Body of pancreas (tissue), 4 donors: Measurements from ENCODE around the gene YY1. TPM values are rescaled to one million over a fixed set of nuclear protein-coding genes. Genes with fewer than 3 reads are reported as not detected.

Experiments
- ATAC-seq: fragments of 150-250 bp; one replicate; pipeline ENCODE4 v1.9.1; 2016
- DNase-seq, 4 donors: peaks; one replicate each; pipeline ENCODE4 v3.0.0-alpha.2; 2019
- H3K27ac ChIP-seq, 4 donors: fragments of 200-600 bp; sonication (generic); 1 replicate in 3 of 4; 2 replicates in 1 of 4; pipeline versions ENCODE4 v1.5.1 to v1.6.1; 2016 to 2019; ENCODE audit warnings: mild to moderate bottlenecking in 1 of 4, mixed read lengths in 1 of 4, moderate library complexity in 1 of 4
- H3K27me3 ChIP-seq, 2 donors: fragments of 200-600 bp; sonication (generic); one replicate each; pipeline ENCODE4 v1.6.0; 2016; ENCODE audit warnings: mild to moderate bottlenecking in 1 of 2
- H3K36me3 ChIP-seq, 2 donors: fragments of 200-600 bp; sonication (generic); replicated peaks in 1 of 2; 2 replicates each; pipeline ENCODE4 v1.5.1; 2016; ENCODE audit warnings: low read depth in 2 of 2; ENCODE audit not compliant: insufficient read depth in 1 of 2
- H3K4me1 ChIP-seq: fragments of 200-600 bp; sonication (generic); one replicate; pipeline ENCODE4 v1.6.0; 2016
- H3K4me3 ChIP-seq, 2 donors: fragments of 200-600 bp; sonication (generic); 1 replicate in 1 of 2; 2 replicates in 1 of 2; pipeline ENCODE4 v1.5.1; 2016 to 2019
- H3K9me3 ChIP-seq, 3 donors: fragments of 200-600 bp; sonication (generic); 1 replicate in 2 of 3; 2 replicates in 1 of 3; pipeline ENCODE4 v1.5.1; 2016
- POLR2A ChIP-seq, 3 donors: fragments of 450-650 bp; IDR thresholded peaks; one replicate each; pipeline ENCODE4 v1.6.1; 2016; ENCODE audit warnings: antibody characterized with exemption in 3 of 3, mild to moderate bottlenecking in 2 of 3
- WGBS, 2 donors: methylation state at CpG; one replicate each; pipeline ENCODE4 v1.1.5; 2017; 5-methylcytosine and 5-hydroxymethylcytosine counted together
- intact Hi-C: fragments of 100-400 bp; cut with DNase I; formaldehyde crosslinking; loops from one replicate; pipeline ENCODE4 v1.15.1; 2023
- total RNA-seq, 2 donors: library from RNA; depleted of rRNA; stranded (reverse); fragments of >200 nt; gene quantifications; one replicate each; pipeline ENCODE4 v1.1.0, GENCODE V29; 2016
- TF ChIP-seq, protein P1 (sequence below), 7 experiments: fragments of 450-650 bp in 4 of 7; fragments of 200-600 bp in 3 of 7; sonication (generic) in 3 of 7; IDR thresholded peaks; one replicate each; pipeline ENCODE4 v1.5.1; 2016 to 2019; ENCODE audit warnings: antibody characterized with exemption in 7 of 7

The YY1 gene
- total RNA-seq, 2 donors from 2014 or later: 27.0 to 30.3 TPM

DNA sequence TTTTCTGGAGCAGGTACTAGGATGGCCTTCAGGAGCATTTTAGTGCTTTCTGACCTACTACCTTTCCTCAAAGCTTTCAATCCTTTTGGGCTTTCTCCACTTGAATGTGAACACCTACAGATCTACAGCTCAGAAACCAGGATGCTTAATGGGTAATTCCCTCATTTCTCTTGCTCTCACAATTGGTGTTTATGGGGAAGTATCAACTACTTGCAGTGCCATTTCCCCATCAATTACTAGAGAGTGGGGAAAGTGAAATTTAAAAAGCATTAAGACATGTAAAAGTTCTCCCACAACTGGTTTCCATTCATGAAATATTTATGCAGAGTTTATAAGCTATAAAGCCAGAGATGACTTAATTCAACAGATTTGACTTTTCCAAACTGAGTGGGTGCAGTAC is 2.1 kb upstream of the YY1 start:
- H3K27me3 ChIP-seq: no peaks in the 10 kb centered on the region
- H3K9me3 ChIP-seq: no peaks in the 10 kb centered on the region
- ATAC-seq: no peak
- H3K4me1 ChIP-seq: peaks cover 26% of the 10 kb centered on the region
- peak overlapping the region in 1 of 4 donors; percentile 90 for H3K27ac ChIP-seq
- H3K36me3 ChIP-seq: no peaks in the 10 kb centered on the region
- H3K4me3 ChIP-seq: no peak overlapping the region
- DNase-seq: no peak
- intact Hi-C loops: no loop called here
- TF ChIP-seq, protein P1, sequence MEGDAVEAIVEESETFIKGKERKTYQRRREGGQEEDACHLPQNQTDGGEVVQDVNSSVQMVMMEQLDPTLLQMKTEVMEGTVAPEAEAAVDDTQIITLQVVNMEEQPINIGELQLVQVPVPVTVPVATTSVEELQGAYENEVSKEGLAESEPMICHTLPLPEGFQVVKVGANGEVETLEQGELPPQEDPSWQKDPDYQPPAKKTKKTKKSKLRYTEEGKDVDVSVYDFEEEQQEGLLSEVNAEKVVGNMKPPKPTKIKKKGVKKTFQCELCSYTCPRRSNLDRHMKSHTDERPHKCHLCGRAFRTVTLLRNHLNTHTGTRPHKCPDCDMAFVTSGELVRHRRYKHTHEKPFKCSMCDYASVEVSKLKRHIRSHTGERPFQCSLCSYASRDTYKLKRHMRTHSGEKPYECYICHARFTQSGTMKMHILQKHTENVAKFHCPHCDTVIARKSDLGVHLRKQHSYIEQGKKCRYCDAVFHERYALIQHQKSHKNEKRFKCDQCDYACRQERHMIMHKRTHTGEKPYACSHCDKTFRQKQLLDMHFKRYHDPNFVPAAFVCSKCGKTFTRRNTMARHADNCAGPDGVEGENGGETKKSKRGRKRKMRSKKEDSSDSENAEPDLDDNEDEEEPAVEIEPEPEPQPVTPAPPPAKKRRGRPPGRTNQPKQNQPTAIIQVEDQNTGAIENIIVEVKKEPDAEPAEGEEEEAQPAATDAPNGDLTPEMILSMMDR (IDR thresholded peaks at IDR 0.05): no peak
- no peak for TF ChIP-seq POLR2A (IDR thresholded peaks at IDR 0.05)

GRCh38 chr14:100237735-100238418 is 1.1 kb upstream of the YY1 start:
- intact Hi-C loops: no loop called here
- Histone ChIP-seq H3K27me3 (no peaks in the 10 kb centered on the region), H3K27ac (peak overlapping the region; percentile 90 to 100 (median 94)), H3K36me3 (no peaks in the 10 kb centered on the region), H3K4me1 (peaks cover 36% of the 10 kb centered on the region), H3K4me3 (peak overlapping the region; percentile 67 to 80), H3K9me3 (no peaks in the 10 kb centered on the region)
- 0% methylated on average over 7 to 63 of the region's 64 CpGs for WGBS, 2 donors
- peak; percentile 55 to 66 (median 62) for DNase-seq
- ATAC-seq: peak; percentile 7
- TF ChIP-seq, protein P1 (IDR thresholded peaks at IDR 0.05): peak in 1 of 7 experiments; percentile 4
- no peak for TF ChIP-seq POLR2A (IDR thresholded peaks at IDR 0.05)

GRCh38 chr14:100239211-100239839 is 381 bp downstream of the YY1 start:
- Histone ChIP-seq H3K27ac (peak overlapping the region; percentile 95 to 100 (median 96)), H3K4me3 (peak overlapping the region; percentile 92 to 98), H3K4me1 (peaks cover 50% of the 10 kb centered on the region), H3K9me3 (no peaks in the 10 kb centered on the region), H3K27me3 (no peaks in the 10 kb centered on the region), H3K36me3 (no peaks in the 10 kb centered on the region)
- ATAC-seq (no peak), DNase-seq (peak in 3 of 4 donors; percentile 25 to 43 (median 27))
- intact Hi-C loops: no loop called here
- TF ChIP-seq, protein P1 (IDR thresholded peaks at IDR 0.05): no peak
- TF ChIP-seq POLR2A (IDR thresholded peaks at IDR 0.05): no peak
- 0% methylated on average over 88 of the region's 93 CpGs; no CpG with 5 or more reads in 1 of the 2 donors for WGBS, 2 donors

DNA sequence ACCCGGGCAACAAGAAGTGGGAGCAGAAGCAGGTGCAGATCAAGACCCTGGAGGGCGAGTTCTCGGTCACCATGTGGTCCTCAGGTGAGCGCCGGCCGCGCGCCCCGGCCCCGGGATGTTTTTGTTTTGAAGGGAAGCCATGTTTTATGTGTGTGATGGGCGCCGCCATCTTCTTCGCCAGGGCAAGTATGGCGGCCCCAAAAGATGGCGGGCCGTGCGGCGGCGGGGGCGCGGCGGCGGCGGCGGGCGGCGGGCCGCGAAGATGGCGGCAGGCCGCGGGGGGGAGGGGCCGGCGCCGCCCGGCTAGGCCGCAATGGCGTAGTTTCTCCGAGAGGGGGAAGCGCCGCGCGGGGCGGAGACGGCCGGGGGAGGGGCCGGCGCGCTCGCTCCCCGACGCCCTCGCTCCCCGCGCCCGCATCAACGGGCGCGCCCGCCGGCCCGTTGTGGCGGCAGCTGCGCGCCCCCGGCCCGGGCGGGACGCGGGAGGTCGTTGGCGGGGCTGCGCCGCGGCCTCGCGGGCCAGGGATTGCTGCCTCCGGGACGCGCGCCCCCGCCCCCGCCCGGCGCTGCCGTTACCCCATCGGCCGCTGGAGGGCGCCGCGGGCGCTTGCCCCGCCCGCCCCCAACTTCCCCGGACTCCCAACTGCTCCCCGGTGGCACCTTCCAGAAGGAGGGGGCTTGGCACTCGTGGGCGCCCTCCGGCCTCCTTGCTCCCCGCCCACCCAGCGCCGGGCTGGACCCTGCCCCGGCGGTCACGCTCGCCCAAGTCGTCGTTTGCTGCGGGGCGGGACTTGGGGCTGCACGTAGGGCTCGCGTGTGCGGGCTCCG is 1.1 kb downstream of the YY1 start:
- no peaks in the 10 kb centered on the region for H3K36me3 ChIP-seq
- H3K4me1 ChIP-seq: peaks cover 52% of the 10 kb centered on the region
- peak overlapping the region; percentile 92 to 98 for H3K4me3 ChIP-seq
- H3K27ac ChIP-seq: peak overlapping the region; percentile 95 to 100 (median 96)
- peak; percentile 85 to 92 (median 89) for DNase-seq
- 1% methylated on average over 82 of the region's 115 CpGs; no CpG with 5 or more reads in 1 of the 2 donors for WGBS, 2 donors
- no peaks in the 10 kb centered on the region for H3K27me3 ChIP-seq
- intact Hi-C loops: loop anchor here (5.0 kb wide), 1 partner anchor 42 kb away; no protein-coding TSS in a partner anchor
- H3K9me3 ChIP-seq: no peaks in the 10 kb centered on the region
- TF ChIP-seq POLR2A (IDR thresholded peaks at IDR 0.05): peak; percentile 19 to 68 (median 58)
- TF ChIP-seq, protein P1 (IDR thresholded peaks at IDR 0.05): peak; percentile 49 to 92 (median 75)
- ATAC-seq: peak; percentile 64
